ENCODE data around the gene RALGDS. TPM values are rescaled to one million over a fixed set of nuclear protein-coding genes. Genes with fewer than 3 reads are reported as not detected.

RALGDS gene
- total and polyA plus RNA-seq, 9 of the 15 experiments (the other 6 are each of a cell fraction or from before 2014, with no cell fraction given), result 0.75 to 43.3 (median 27.1) TPM

DNA sequence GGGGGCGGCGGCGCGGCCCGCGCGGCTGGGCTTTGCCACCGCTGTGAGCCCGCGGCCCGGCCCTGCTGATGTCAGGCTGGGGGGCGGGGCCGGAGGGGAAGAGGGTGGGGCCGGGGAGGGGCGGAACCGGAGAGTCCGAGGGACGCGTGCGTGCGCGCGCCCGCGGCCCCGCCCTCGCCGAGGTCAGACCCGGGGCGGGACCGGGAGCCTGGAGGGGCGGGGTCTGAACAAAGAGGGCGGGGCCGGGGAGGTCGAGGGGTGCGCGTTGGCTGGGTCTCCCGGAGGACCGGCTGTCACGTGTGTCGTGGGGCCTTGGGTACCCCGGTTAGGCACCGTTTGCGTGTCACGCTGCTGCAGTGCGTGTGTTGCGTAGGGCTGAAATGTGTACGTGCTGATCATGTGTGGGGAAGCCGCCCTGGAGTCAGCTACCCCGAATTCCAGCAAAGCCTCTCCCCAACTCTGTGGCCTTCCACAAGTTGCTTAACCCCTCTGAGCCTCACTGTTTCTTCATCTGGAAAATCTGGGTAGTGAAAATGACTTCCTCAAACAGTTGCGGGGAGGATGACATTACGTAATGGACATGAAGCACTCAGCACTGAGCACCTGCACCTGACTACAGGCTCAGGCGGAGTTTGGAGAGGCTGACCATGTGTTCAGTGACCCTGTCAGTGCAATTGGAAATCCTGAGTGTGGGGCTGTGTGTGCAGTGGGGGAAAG, at the start of gene RALGDS (continued):
- TF ChIP-seq CREB3L1 (IDR thresholded peaks at IDR 0.05; ENCODE audit: borderline replicate concordance, low read depth), result no peak
- no peak for TF ChIP-seq MYBL2 (IDR thresholded peaks at IDR 0.05; ENCODE audit: low read depth)
- TF ChIP-seq MYBL2 (CRISPR knock-in tag; IDR thresholded peaks at IDR 0.05; ENCODE audit: borderline replicate concordance), result no peak
- TF ChIP-seq EP300 (IDR thresholded peaks at IDR 0.05; ENCODE audit: low read length), result no peak; the same call in 1 of the 2 replicates
- TF ChIP-seq ZZZ3 (IDR thresholded peaks at IDR 0.05), result no peak
- no peak for TF ChIP-seq RHOXF2B (CRISPR knock-in tag; conservative IDR thresholded peaks at IDR 0.05)
- TF ChIP-seq USF1 (CRISPR knock-in tag; IDR thresholded peaks at IDR 0.05), result peak; percentile 59
- TF ChIP-seq ZHX1 (conservative IDR thresholded peaks at IDR 0.05; ENCODE audit: low read length), result no peak
- TF ChIP-seq ETV6 (IDR thresholded peaks at IDR 0.05; ENCODE audit: borderline replicate concordance in 1 of 2, low read depth in 2 of 2, low read length in 1 of 2), result no peak
- TF ChIP-seq ETV6 (CRISPR knock-in tag; IDR thresholded peaks at IDR 0.05; ENCODE audit: borderline replicate concordance), result no peak
- no peak for TF ChIP-seq CHD4 (IDR thresholded peaks at IDR 0.05; ENCODE audit: insufficient read depth, insufficient replicate concordance, low read depth, low read length, poor library complexity, severe bottlenecking)
